Measurements from ENCODE around the gene IL32. TPM values are rescaled to one million over a fixed set of nuclear protein-coding genes. Genes with fewer than 3 reads are reported as not detected.
"Not testable (repeated sequence)": the region's sequence is repeated elsewhere in the genome, so short reads cannot be mapped to it uniquely, and the experiment has no call there.

The IL32 gene
- total and polyA plus RNA-seq, 9 of the 15 experiments (the other 6 are each of a cell fraction or from before 2014, with no cell fraction given), result 0.21 to 2.2 (median 0.37) TPM; not detected in 3

DNA sequence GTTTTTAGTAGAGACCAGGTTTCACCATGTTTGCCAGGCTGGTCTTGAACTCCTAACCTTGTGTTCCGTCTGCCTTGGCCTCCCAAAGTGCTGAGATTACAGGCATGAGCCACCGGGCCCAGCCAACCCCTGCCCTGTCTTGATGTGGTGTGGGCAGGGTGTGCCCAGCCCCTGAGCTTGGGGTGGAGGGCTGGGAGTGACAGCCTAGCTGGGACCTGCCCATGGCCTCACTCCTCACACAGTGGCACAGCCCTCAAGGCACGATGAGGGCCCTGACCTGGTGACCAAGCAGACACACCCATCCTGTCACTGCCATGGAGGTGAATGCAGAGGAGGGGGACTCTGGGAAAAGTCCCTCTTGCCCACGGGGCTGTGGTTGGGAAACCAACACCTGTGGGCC, 3.0 kb downstream of the IL32 start (continued):
- TF ChIP-seq, protein P1, sequence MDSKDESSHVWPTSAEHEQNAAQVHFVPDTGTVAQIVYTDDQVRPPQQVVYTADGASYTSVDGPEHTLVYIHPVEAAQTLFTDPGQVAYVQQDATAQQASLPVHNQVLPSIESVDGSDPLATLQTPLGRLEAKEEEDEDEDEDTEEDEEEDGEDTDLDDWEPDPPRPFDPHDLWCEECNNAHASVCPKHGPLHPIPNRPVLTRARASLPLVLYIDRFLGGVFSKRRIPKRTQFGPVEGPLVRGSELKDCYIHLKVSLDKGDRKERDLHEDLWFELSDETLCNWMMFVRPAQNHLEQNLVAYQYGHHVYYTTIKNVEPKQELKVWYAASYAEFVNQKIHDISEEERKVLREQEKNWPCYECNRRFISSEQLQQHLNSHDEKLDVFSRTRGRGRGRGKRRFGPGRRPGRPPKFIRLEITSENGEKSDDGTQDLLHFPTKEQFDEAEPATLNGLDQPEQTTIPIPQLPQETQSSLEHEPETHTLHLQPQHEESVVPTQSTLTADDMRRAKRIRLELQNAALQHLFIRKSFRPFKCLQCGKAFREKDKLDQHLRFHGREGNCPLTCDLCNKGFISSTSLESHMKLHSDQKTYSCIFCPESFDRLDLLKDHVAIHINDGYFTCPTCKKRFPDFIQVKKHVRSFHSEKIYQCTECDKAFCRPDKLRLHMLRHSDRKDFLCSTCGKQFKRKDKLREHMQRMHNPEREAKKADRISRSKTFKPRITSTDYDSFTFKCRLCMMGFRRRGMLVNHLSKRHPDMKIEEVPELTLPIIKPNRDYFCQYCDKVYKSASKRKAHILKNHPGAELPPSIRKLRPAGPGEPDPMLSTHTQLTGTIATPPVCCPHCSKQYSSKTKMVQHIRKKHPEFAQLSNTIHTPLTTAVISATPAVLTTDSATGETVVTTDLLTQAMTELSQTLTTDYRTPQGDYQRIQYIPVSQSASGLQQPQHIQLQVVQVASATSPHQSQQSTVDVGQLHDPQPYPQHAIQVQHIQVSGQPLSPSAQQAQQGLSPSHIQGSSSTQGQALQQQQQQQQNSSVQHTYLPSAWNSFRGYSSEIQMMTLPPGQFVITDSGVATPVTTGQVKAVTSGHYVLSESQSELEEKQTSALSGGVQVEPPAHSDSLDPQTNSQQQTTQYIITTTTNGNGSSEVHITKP (IDR thresholded peaks at IDR 0.05; ENCODE audit: partially characterized antibody), result no peak
- TF ChIP-seq, protein P2, sequence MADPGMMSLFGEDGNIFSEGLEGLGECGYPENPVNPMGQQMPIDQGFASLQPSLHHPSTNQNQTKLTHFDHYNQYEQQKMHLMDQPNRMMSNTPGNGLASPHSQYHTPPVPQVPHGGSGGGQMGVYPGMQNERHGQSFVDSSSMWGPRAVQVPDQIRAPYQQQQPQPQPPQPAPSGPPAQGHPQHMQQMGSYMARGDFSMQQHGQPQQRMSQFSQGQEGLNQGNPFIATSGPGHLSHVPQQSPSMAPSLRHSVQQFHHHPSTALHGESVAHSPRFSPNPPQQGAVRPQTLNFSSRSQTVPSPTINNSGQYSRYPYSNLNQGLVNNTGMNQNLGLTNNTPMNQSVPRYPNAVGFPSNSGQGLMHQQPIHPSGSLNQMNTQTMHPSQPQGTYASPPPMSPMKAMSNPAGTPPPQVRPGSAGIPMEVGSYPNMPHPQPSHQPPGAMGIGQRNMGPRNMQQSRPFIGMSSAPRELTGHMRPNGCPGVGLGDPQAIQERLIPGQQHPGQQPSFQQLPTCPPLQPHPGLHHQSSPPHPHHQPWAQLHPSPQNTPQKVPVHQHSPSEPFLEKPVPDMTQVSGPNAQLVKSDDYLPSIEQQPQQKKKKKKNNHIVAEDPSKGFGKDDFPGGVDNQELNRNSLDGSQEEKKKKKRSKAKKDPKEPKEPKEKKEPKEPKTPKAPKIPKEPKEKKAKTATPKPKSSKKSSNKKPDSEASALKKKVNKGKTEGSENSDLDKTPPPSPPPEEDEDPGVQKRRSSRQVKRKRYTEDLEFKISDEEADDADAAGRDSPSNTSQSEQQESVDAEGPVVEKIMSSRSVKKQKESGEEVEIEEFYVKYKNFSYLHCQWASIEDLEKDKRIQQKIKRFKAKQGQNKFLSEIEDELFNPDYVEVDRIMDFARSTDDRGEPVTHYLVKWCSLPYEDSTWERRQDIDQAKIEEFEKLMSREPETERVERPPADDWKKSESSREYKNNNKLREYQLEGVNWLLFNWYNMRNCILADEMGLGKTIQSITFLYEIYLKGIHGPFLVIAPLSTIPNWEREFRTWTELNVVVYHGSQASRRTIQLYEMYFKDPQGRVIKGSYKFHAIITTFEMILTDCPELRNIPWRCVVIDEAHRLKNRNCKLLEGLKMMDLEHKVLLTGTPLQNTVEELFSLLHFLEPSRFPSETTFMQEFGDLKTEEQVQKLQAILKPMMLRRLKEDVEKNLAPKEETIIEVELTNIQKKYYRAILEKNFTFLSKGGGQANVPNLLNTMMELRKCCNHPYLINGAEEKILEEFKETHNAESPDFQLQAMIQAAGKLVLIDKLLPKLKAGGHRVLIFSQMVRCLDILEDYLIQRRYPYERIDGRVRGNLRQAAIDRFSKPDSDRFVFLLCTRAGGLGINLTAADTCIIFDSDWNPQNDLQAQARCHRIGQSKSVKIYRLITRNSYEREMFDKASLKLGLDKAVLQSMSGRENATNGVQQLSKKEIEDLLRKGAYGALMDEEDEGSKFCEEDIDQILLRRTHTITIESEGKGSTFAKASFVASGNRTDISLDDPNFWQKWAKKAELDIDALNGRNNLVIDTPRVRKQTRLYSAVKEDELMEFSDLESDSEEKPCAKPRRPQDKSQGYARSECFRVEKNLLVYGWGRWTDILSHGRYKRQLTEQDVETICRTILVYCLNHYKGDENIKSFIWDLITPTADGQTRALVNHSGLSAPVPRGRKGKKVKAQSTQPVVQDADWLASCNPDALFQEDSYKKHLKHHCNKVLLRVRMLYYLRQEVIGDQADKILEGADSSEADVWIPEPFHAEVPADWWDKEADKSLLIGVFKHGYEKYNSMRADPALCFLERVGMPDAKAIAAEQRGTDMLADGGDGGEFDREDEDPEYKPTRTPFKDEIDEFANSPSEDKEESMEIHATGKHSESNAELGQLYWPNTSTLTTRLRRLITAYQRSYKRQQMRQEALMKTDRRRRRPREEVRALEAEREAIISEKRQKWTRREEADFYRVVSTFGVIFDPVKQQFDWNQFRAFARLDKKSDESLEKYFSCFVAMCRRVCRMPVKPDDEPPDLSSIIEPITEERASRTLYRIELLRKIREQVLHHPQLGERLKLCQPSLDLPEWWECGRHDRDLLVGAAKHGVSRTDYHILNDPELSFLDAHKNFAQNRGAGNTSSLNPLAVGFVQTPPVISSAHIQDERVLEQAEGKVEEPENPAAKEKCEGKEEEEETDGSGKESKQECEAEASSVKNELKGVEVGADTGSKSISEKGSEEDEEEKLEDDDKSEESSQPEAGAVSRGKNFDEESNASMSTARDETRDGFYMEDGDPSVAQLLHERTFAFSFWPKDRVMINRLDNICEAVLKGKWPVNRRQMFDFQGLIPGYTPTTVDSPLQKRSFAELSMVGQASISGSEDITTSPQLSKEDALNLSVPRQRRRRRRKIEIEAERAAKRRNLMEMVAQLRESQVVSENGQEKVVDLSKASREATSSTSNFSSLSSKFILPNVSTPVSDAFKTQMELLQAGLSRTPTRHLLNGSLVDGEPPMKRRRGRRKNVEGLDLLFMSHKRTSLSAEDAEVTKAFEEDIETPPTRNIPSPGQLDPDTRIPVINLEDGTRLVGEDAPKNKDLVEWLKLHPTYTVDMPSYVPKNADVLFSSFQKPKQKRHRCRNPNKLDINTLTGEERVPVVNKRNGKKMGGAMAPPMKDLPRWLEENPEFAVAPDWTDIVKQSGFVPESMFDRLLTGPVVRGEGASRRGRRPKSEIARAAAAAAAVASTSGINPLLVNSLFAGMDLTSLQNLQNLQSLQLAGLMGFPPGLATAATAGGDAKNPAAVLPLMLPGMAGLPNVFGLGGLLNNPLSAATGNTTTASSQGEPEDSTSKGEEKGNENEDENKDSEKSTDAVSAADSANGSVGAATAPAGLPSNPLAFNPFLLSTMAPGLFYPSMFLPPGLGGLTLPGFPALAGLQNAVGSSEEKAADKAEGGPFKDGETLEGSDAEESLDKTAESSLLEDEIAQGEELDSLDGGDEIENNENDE (IDR thresholded peaks at IDR 0.05; ENCODE audit: low read depth, low read length), result no peak
- TF ChIP-seq ZNF3 (CRISPR knock-in tag; IDR thresholded peaks at IDR 0.05) (no peak), KLF1 (tag; IDR thresholded peaks at IDR 0.05) (no peak)

DNA sequence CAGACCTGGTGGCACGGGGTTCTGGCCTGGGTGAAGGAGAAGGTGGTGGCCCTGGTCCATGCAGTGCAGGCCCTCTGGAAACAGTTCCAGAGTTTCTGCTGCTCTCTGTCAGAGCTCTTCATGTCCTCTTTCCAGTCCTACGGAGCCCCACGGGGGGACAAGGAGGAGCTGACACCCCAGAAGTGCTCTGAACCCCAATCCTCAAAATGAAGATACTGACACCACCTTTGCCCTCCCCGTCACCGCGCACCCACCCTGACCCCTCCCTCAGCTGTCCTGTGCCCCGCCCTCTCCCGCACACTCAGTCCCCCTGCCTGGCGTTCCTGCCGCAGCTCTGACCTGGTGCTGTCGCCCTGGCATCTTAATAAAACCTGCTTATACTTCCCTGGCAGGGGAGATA, 3.7 kb downstream of the IL32 start:
- 58% methylated on average over 6 of the region's 11 CpGs for WGBS (ENCODE audit: insufficient coverage, low coverage, missing lambda C conversion rate)
- H3K4me2 ChIP-seq (ENCODE audit: insufficient read depth, low read length); H3K27me3 ChIP-seq (ENCODE audit: control insufficient read depth in 2 of 2, insufficient read depth in 2 of 2, low read length in 2 of 2); H3K4me3 ChIP-seq; H4K20me1 ChIP-seq (replicated peaks; ENCODE audit: control insufficient read depth, insufficient read depth, low read length); H3K9me3 ChIP-seq (replicated peaks; ENCODE audit: control insufficient read depth, insufficient read depth, low read depth, low read length); H3K9ac ChIP-seq (ENCODE audit: insufficient read depth in 1 of 2, low read depth in 2 of 2, low read length in 2 of 2); ATAC-seq; DNase-seq (ENCODE audit: extremely low read depth in 1 of 4, low spot score in 3 of 4); in situ Hi-C loops (cut with MboI); H3K27ac ChIP-seq (ENCODE audit: extremely low read depth, low read depth, low read length); intact Hi-C loops (cut with micrococcal nuclease); H3K79me2 ChIP-seq (ENCODE audit: control insufficient read depth, insufficient read depth, low read length); BruUV-seq (replicated peaks); CTCF ChIA-PET (ENCODE audit: low intra/inter-chr PET ratio); FAIRE-seq; H3K36me3 ChIP-seq (ENCODE audit: control insufficient read depth, insufficient read depth, low read length); H3K9me1 ChIP-seq (ENCODE audit: control insufficient read depth, insufficient read depth, low read length): not testable (repeated sequence)
- Histone ChIP-seq H2AFZ (ENCODE audit: low read depth, low read length) (0 out of 2 replicates have a peak overlapping the region, but pooled peaks have one; percentile 4), H3K4me1 (replicated peaks in 1 of 2; ENCODE audit: control insufficient read depth in 2 of 2, insufficient read depth in 2 of 2, low read length in 2 of 2) (peaks cover 8 to 41% of the 10 kb centered on the region in 2 experiments; a peak in 4 of 5 replicates)
- POLR2A ChIA-PET, result interaction anchor here (0.5 kb wide), 1 partner anchor 170 kb away, joined by 3 read pairs; no protein-coding TSS in a partner anchor
